Heart right ventricle (tissue), 16 donors: ENCODE measurements around the gene TTBK1. TPM values are rescaled to one million over a fixed set of nuclear protein-coding genes. Genes with fewer than 3 reads are reported as not detected.

Experiments
- ATAC-seq, 8 donors: fragments of 200-7000 bp; cut with Tn5 transposase; one replicate each; pipeline ENCODE4 v1.9.1; 2020; ENCODE audit warnings: mild to moderate bottlenecking in 8 of 8, moderate library complexity in 8 of 8, moderate number of reproducible peaks in 1 of 8
- DNase-seq, 2 donors: peaks; one replicate each; pipeline ENCODE4 v3.0.0-alpha.2; 2020
- H3K27ac ChIP-seq, 10 donors: fragments of 200-600 bp; sonication (generic) in 2 of 10; one replicate each; pipeline versions ENCODE4 v1.5.0 to v1.8.0; 2020 to 2022; ENCODE audit warnings: mild to moderate bottlenecking in 3 of 10
- H3K27me3 ChIP-seq, 7 donors: fragments of 200-600 bp; one replicate each; pipeline ENCODE4 v1.8.0; 2021 to 2022; ENCODE audit warnings: mild to moderate bottlenecking in 2 of 7
- H3K36me3 ChIP-seq, 9 donors: fragments of 200-600 bp; sonication (generic) in 1 of 9; one replicate each; pipeline versions ENCODE4 v1.5.0 to v1.8.0; 2020 to 2022; ENCODE audit warnings: mild to moderate bottlenecking in 2 of 9
- H3K4me1 ChIP-seq, 9 donors: fragments of 200-600 bp; sonication (generic) in 1 of 9; one replicate each; pipeline versions ENCODE4 v1.5.0 to v1.8.0; 2020 to 2022; ENCODE audit warnings: mild to moderate bottlenecking in 4 of 9
- H3K4me3 ChIP-seq, 10 donors: fragments of 200-600 bp; sonication (generic) in 2 of 10; one replicate each; pipeline versions ENCODE4 v1.5.0 to v1.8.0; 2020 to 2022; ENCODE audit warnings: mild to moderate bottlenecking in 7 of 10, moderate library complexity in 2 of 10
- H3K9me3 ChIP-seq, 11 donors: fragments of 200-600 bp in 10 of 11; sonication (generic) in 2 of 11; one replicate each; pipeline versions ENCODE4 v1.5.0 to v1.8.0; 2013 to 2022; ENCODE audit warnings: mild to moderate bottlenecking in 2 of 11, control low read depth in 1 of 11, moderate library complexity in 1 of 11
- WGBS, 2 donors: extraction: QIAGEN DNeasy Blood & Tissue Kit; methylation state at CpG; one replicate each; pipeline ENCODE4 v1.1.7; 2013; ENCODE audit warnings: inconsistent platforms in 1 of 2; 5-methylcytosine and 5-hydroxymethylcytosine counted together
- intact Hi-C, 10 donors: fragments of 100-400 bp; cut with DNase I; formaldehyde crosslinking; loops; one replicate each; pipeline versions ENCODE4 v1.11.1 to v1.14.2; 2022
- long read RNA-seq, 3 donors: library from polyadenylated mRNA; unstranded; transcript quantifications; one replicate each; pipeline ENCODE4 v2.0.0, GENCODE V29; 2020 to 2021
- polyA plus RNA-seq, 2 donors: library from polyadenylated mRNA; stranded (reverse); fragments of 200-250 nt; gene quantifications; one replicate each; pipeline ENCODE4 v1.2.3, GENCODE V29; 2013
- total RNA-seq, 10 donors: library from RNA; stranded (reverse); fragmentation: NEBNext Ultra II Directional in 3 of 10; extraction: Animal tissue kit (Norgen Biotek cat#: 25700) in 3 of 10; gene quantifications; one replicate each; pipeline versions ENCODE4 v1.2.1 to v1.2.4, GENCODE V29; 2021 to 2023
- TF ChIP-seq, protein P1 (sequence below), 9 donors: fragments of 200-600 bp; sonication (generic) in 2 of 9; IDR thresholded peaks; one replicate each; pipeline versions ENCODE4 v1.5.0 to v1.8.0; 2021 to 2022; ENCODE audit warnings: antibody characterized with exemption in 9 of 9, mild to moderate bottlenecking in 5 of 9, moderate library complexity in 1 of 9
- donor health status: Arrhythmogenic right ventricular cardiomyopathy.
- donor health status: ischemic (EF 13 %, LVEDD 7.1; RV severe dilation, severe dysfunction).
- donor health status: healthy with polysubstance abuse.
- donor health status: DM: no; HTN: yes; CAD: no.
- donor health status: DM: no; HTN: no; CAD: no.
- donor health status: ischemic (EF 25% LVEDD 6.9; RV normal size, moderate dysfunction).
- donor health status: ischemic (EF 25% LVEDD 5.7; RV mildly dilated, moderate dysfunction).
- donor health status: healthy.
- donor health status: DM: yes; HTN: yes; CAD: no.
- donor health status: Ischemic cardiomyopathy.
- donor health status: ischemic (EF 35%, LVEDD 5.7; RV mildly dilated, moderate dysfunction).
- donor health status: nonischemic (EF 11% LVEDD 7.7; RV severe dilation, severe dysfunction).
- donor health status: DM: yes; HTN: yes; CAD: no.
- donor health status: PGD.
- donor health status: ischemic (EF 29% LVEDD 5.4; RV normal size, mild dysfunction).
- donor health status: nonischemic (EF 23%, LVEDD 6.1; RV moderate dilation, normal function).

Gene TTBK1
- under 1 TPM; 0.22 to 0.69 (median 0.32) TPM for total RNA-seq
- polyA plus RNA-seq, result under 1 TPM; 0.04 to 0.22 TPM
- long read RNA-seq, donor 1, result 0 reads
- long read RNA-seq, donor 2, partial matches to known transcripts, result 0 of 1 reads
- long read RNA-seq, donor 2, other reads (novel, unspliced or antisense), result 1 of 1 reads
- long read RNA-seq, donor 3, result 0 reads

DNA sequence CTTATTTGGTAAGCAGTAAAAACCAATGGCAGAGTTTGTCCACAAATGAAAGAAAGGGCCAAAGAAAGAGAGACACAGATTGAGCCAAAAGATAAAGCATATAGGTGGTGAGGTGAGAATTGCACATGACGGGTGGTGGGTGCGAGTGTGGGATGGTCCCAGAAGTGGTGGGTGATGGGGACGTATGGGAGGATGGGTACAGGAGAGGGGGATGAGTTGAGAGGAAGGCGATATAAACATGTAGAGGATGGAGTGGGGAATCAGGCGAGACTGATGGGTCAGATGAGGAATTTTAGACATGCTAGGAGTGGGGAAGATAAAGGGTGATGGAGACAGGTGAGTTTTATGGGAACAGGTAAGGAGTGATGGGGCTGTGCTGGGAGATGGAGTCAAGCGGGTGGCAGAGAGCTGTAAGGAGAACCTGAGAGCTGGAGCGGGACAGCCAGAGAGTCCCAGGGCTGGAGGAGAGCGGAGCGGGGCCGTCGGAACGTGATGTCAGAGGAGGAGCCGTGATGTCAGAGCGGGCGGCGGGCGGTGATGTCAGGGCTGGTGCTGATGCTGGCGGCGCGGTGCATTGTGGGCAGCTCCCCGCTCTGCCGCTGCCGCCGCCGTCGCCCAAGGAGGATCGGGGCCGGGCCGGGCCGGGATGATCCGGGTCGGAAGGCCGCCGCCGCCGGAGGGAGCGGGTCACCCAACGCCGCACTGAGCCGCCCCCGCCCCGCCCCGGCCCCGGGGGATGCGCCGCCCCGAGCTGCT, at the start of gene TTBK1:
TTBK1 (plus strand) TSS at position 574 of the 756 bp plus-strand sequence. CDS start 3,180 bp downstream, outside the sequence.
- DNase-seq, result no peak
- intact Hi-C loops, result no loop called here
- H3K4me1 ChIP-seq, result peaks cover 4 to 17% (median 10%) of the 10 kb centered on the region in 9 donors
- H3K27me3 ChIP-seq, result peaks cover 0 to 84% (median 60%) of the 10 kb centered on the region in 7 donors
- H3K9me3 ChIP-seq, result peaks cover 0 to 6% (median 0%) of the 10 kb centered on the region in 11 donors
- no peaks in the 10 kb centered on the region for H3K36me3 ChIP-seq
- no peak within 1 kb of the TSS for H3K4me3 ChIP-seq
- H3K27ac ChIP-seq, result no peak within 1 kb of the TSS
- TF ChIP-seq, protein P1, sequence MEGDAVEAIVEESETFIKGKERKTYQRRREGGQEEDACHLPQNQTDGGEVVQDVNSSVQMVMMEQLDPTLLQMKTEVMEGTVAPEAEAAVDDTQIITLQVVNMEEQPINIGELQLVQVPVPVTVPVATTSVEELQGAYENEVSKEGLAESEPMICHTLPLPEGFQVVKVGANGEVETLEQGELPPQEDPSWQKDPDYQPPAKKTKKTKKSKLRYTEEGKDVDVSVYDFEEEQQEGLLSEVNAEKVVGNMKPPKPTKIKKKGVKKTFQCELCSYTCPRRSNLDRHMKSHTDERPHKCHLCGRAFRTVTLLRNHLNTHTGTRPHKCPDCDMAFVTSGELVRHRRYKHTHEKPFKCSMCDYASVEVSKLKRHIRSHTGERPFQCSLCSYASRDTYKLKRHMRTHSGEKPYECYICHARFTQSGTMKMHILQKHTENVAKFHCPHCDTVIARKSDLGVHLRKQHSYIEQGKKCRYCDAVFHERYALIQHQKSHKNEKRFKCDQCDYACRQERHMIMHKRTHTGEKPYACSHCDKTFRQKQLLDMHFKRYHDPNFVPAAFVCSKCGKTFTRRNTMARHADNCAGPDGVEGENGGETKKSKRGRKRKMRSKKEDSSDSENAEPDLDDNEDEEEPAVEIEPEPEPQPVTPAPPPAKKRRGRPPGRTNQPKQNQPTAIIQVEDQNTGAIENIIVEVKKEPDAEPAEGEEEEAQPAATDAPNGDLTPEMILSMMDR (IDR thresholded peaks at IDR 0.05), result no peak
- 8 to 10% methylated on average over 37 to 47 of the region's 47 CpGs for WGBS, 2 donors
- ATAC-seq, result no peak

DNA sequence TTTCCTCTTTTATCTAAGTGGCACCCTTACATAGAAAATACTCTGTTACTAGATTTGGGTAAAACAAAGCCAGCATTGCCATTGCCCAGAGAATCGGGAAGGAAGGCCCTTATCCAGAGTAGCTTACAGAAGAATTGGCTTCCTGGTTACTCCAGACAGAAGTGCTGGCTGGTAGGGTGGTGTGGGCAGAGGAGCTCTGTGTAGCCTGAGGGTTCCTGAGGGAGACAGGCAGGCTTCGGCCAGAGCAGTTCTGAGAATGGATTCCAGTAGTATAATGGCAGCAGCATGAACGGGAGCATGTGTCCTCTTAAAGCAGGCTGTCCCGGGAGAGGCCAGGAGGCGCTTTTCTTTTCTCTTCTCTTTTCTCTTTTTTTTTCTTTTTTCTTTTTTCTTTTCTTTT, 49.4 kb upstream of the TTBK1 start:
- no peaks in the 10 kb centered on the region for H3K27me3 ChIP-seq
- peaks cover 0 to 96% (median 45%) of the 10 kb centered on the region in 9 donors for H3K36me3 ChIP-seq
- 91 to 96% methylated on average over 5 of the region's 5 CpGs for WGBS, 2 donors
- ATAC-seq (no peak), DNase-seq (no peak)
- H3K9me3 ChIP-seq, result no peaks in the 10 kb centered on the region
- peaks cover 0 to 13% (median 2%) of the 10 kb centered on the region in 9 donors for H3K4me1 ChIP-seq
- TF ChIP-seq, protein P1 (IDR thresholded peaks at IDR 0.05), result no peak
- no peak overlapping the region for H3K4me3 ChIP-seq
- intact Hi-C loops, result no loop called here
- H3K27ac ChIP-seq, result no peak overlapping the region

DNA sequence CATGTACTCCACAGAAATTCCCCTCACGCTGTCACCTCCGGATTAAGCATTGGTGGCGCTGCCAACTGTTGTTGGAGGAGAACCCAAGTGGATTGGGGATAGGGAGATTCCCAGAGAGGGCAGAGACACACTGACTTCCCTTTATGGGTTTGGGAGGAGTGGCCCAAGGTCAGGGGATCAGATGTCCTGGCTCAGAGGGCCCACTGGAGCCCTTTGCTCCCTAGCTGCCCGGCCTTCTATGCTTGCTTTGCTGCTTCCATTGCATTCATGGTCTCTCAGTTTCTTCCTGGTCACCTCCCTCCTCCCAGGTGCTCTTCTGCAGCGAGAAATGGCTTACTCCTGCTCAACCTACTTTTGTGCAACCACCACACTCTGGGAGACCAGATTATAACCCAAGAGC, 46.9 kb upstream of the TTBK1 start:
- 71 to 74% methylated on average over 5 of the region's 5 CpGs for WGBS, 2 donors
- Histone ChIP-seq H3K4me1 (no peaks in the 10 kb centered on the region), H3K27ac (no peak overlapping the region), H3K27me3 (no peaks in the 10 kb centered on the region), H3K4me3 (no peak overlapping the region), H3K9me3 (no peaks in the 10 kb centered on the region), H3K36me3 (peaks cover 0 to 100% (median 45%) of the 10 kb centered on the region in 9 donors)
- TF ChIP-seq, protein P1 (IDR thresholded peaks at IDR 0.05), result no peak
- intact Hi-C loops, result no loop called here
- no peak for ATAC-seq
- no peak for DNase-seq

DNA sequence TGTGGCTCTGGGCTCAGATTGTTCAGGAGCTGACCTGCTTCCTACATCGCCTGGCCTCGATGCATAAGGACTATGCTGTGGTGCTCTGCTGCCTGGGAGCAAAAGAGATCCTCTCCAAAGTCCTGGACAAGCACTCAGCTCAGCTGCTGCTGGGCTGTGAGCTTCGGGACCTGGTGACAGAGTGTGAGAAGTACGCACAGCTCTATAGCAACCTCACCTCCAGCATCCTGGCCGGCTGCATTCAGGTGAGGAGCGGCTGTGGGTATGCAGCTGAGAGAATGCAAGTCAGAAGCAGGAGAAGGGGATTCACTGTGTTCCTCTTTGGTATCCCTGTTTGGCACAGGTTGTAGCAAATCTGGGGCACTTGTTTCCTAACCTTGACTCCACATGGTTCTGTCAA, 43.4 kb upstream of the TTBK1 start:
- WGBS, 2 donors, result 90 to 92% methylated on average over 6 of the region's 6 CpGs
- H3K27me3 ChIP-seq, result no peaks in the 10 kb centered on the region
- no peak for ATAC-seq
- DNase-seq, result no peak
- H3K9me3 ChIP-seq, result no peaks in the 10 kb centered on the region
- intact Hi-C loops, result no loop called here
- H3K27ac ChIP-seq, result no peak overlapping the region
- TF ChIP-seq, protein P1 (IDR thresholded peaks at IDR 0.05), result no peak
- no peak overlapping the region for H3K4me3 ChIP-seq
- no peaks in the 10 kb centered on the region for H3K4me1 ChIP-seq
- H3K36me3 ChIP-seq, result peaks cover 0 to 88% (median 33%) of the 10 kb centered on the region in 9 donors
